ENCODE data around the gene VPS51.
A peak's percentile ranks its signal among the peaks of the same experiment; 100 is the strongest.
"Not testable (repeated sequence)": the region's sequence is repeated elsewhere in the genome, so short reads cannot be mapped to it uniquely, and the experiment has no call there.

The VPS51 gene

GRCh38 chr11:65108469-65109123, 12.6 kb downstream of the VPS51 start:
- DNase-seq: no peak

- DNase-seq: no peak
Measured at GRCh38 chr11:65109231-65110198, 13.5 kb downstream of the VPS51 start.

- DNase-seq: peak; percentile 99 to 100
Measured at GRCh38 chr11:65110354-65110861, 14.4 kb downstream of the VPS51 start.

GRCh38 chr11:65111159-65111743, 15.2 kb downstream of the VPS51 start:
- no peak for DNase-seq

- peak; percentile 92 to 94 for DNase-seq
Measured at GRCh38 chr11:65111744-65112545, 15.9 kb downstream of the VPS51 start, which contains the start of gene TM7SF2. TSS of gene TM7SF2 (plus strand) at chr11:65111872. CDS start at chr11:65112016, 144 bp downstream.

GRCh38 chr11:65112546-65113360, 16.7 kb downstream of the VPS51 start:
- peak; percentile 70 to 78 for DNase-seq

- DNase-seq: no peak
Measured at GRCh38 chr11:65113361-65113756, 17.3 kb downstream of the VPS51 start.

- DNase-seq: no peak
Measured at GRCh38 chr11:65113839-65114238, 17.8 kb downstream of the VPS51 start.

- DNase-seq: no peak
Measured at GRCh38 chr11:65114538-65115171, 18.6 kb downstream of the VPS51 start.

GRCh38 chr11:65115361-65116082, 19.5 kb downstream of the VPS51 start:
- no peak for DNase-seq

GRCh38 chr11:65116370-65117205, 20.6 kb downstream of the VPS51 start:
- DNase-seq: peak in 1 of 2 donors; percentile 64

- peak; percentile 100 for DNase-seq
Measured at GRCh38 chr11:65117206-65118096, 21.4 kb downstream of the VPS51 start, which contains the start of gene ZNHIT2. TSS of gene ZNHIT2 (minus strand) at chr11:65117701. CDS start at chr11:65117653, 48 bp downstream.

GRCh38 chr11:65118097-65118837, 22.3 kb downstream of the VPS51 start:
- DNase-seq: no peak

- DNase-seq: not testable (repeated sequence)
Measured at GRCh38 chr11:65118891-65119669, 23.1 kb downstream of the VPS51 start.

- DNase-seq: no peak
Measured at GRCh38 chr11:65119670-65119995, 23.6 kb downstream of the VPS51 start.

GRCh38 chr11:65120831-65121230, 24.8 kb downstream of the VPS51 start:
- no peak for DNase-seq

- no peak for DNase-seq
Measured at GRCh38 chr11:65121447-65121864, 25.4 kb downstream of the VPS51 start.

Data from stimulated activated CD4-positive, alpha-beta T cell treated with anti-CD3 and anti-CD28 coated beads, Interleukin-2, amount 100 ng/mL, for 48 hours (primary cell).